Keratinocyte (primary cell): ENCODE results near the gene DLG4. TPM values are rescaled to one million over a fixed set of nuclear protein-coding genes. Genes with fewer than 3 reads are reported as not detected.
A peak's percentile ranks its signal among the peaks of the same experiment; 100 is the strongest.

ENCODE experiments used
- DNase-seq: peaks from one replicate; pipeline ENCODE4 v3.0.0-alpha.2; 2011; ENCODE audit warnings: low read depth, missing footprints, low spot score
- FAIRE-seq: peaks from 2 replicates; lab custom pipeline; 2011; peaks lifted over from hg19 to GRCh38; lab: Jason Lieb, UNC
- H2AFZ ChIP-seq: 2 replicates; pipeline ENCODE4 v1.6.0; 2012; ENCODE audit warnings: low read length, control low read depth, inconsistent platforms; ENCODE audit not compliant: control insufficient read depth
- H3K27ac ChIP-seq: 2 replicates; pipeline ENCODE4 v1.5.1; 2011; ENCODE audit warnings: low read length; ENCODE audit not compliant: control insufficient read depth, insufficient read depth
- H3K27me3 ChIP-seq: 3 replicates; pipeline ENCODE4 v1.6.0; 2011; ENCODE audit warnings: low read length; ENCODE audit not compliant: control insufficient read depth, insufficient read depth; ENCODE audit errors: extremely low read depth
- H3K36me3 ChIP-seq, 2 experiments: 2 replicates in 1 of 2; 3 replicates in 1 of 2; pipeline ENCODE4 v1.5.1; 2011; ENCODE audit warnings: low read length in 2 of 2, mild to moderate bottlenecking in 1 of 2; ENCODE audit not compliant: control insufficient read depth in 2 of 2, insufficient read depth in 2 of 2; ENCODE audit errors: extremely low read depth in 1 of 2
- H3K4me1 ChIP-seq: 3 replicates; pipeline ENCODE4 v1.5.1; 2011; ENCODE audit warnings: low read length; ENCODE audit not compliant: control insufficient read depth, insufficient read depth; ENCODE audit errors: extremely low read depth
- H3K4me2 ChIP-seq: 3 replicates; pipeline ENCODE4 v1.6.0; 2011; ENCODE audit warnings: low read depth, low read length; ENCODE audit not compliant: control insufficient read depth, insufficient read depth; ENCODE audit errors: extremely low read depth
- H3K4me3 ChIP-seq, 3 experiments: fragments of 200-600 bp in 1 of 3; sonication (generic) in 1 of 3; 2 replicates in 2 of 3; 3 replicates in 1 of 3; pipeline ENCODE4 v1.5.1; 2011 to 2016; ENCODE audit warnings: low read length in 3 of 3, mild to moderate bottlenecking in 3 of 3, control low read depth in 2 of 3, inconsistent platforms in 1 of 3, low read depth in 1 of 3, mixed read lengths in 1 of 3, mixed run types in 1 of 3, moderate library complexity in 1 of 3; ENCODE audit not compliant: control insufficient read depth in 2 of 3, insufficient read depth in 2 of 3; ENCODE audit errors: extremely low read depth in 1 of 3
- H3K79me2 ChIP-seq: 2 replicates; pipeline ENCODE4 v1.6.0; 2012; ENCODE audit warnings: low read length; ENCODE audit not compliant: control insufficient read depth, insufficient read depth
- H3K9ac ChIP-seq: 3 replicates; pipeline ENCODE4 v1.6.0; 2011; ENCODE audit warnings: low read length; ENCODE audit not compliant: control insufficient read depth, insufficient read depth; ENCODE audit errors: extremely low read depth
- H3K9me1 ChIP-seq: 3 replicates; pipeline ENCODE4 v1.6.0; 2011; ENCODE audit warnings: low read length; ENCODE audit not compliant: control insufficient read depth, insufficient read depth; ENCODE audit errors: extremely low read depth
- H3K9me3 ChIP-seq: 2 replicates; pipeline ENCODE4 v1.5.1; 2012; ENCODE audit warnings: low read depth, low read length; ENCODE audit not compliant: control insufficient read depth
- H4K20me1 ChIP-seq: 3 replicates; pipeline ENCODE4 v1.6.0; 2011; ENCODE audit warnings: low read length; ENCODE audit not compliant: control insufficient read depth, insufficient read depth; ENCODE audit errors: extremely low read depth
- CTCF ChIP-seq, 3 experiments: IDR thresholded peaks in 1 of 3; conservative IDR thresholded peaks in 1 of 3; optimal IDR thresholded peaks in 1 of 3; 2 replicates in 2 of 3; 3 replicates in 1 of 3; pipeline versions ENCODE3 to v1.5.1; 2011; ENCODE audit warnings: low read length in 3 of 3, mild to moderate bottlenecking in 3 of 3, moderate library complexity in 2 of 3, control low read depth in 1 of 3, inconsistent platforms in 1 of 3; ENCODE audit not compliant: insufficient read depth in 2 of 3; ENCODE audit errors: extremely low read depth in 1 of 3
- EZH2 ChIP-seq: IDR thresholded peaks from one replicate; pipeline ENCODE4 v1.6.1; 2012; ENCODE audit warnings: inconsistent platforms, mild to moderate bottlenecking, low read length, moderate library complexity
- dilution Hi-C: fragments of 300-500 bp; cut with MboI; formaldehyde crosslinking; loops from one replicate; pipeline ENCODE4 v1.7.0; 2020; ENCODE audit warnings: low sequenced_read_pairs; ENCODE audit not compliant: extremely low pct_ligation_motif_present
- polyA plus RNA-seq, 5 experiments: library from polyadenylated mRNA; depleted of rRNA in 3 of 5; stranded (reverse) in 3 of 5; stranded (forward) in 1 of 5; unstranded in 1 of 5; fragments of >200 nt; gene quantifications; 1 replicate in 1 of 5; 2 replicates in 3 of 5; 3 replicates in 1 of 5; pipeline versions ENCODE4 v1.2.1 to v1.2.3, GENCODE V29; 2011 to 2012; ENCODE audit warnings: missing spikeins in 2 of 5, low read depth in 1 of 5, low replicate concordance in 1 of 5

Gene DLG4
- polyA plus RNA-seq, 1 donor (not counting 4 experiments of a cell fraction or from before 2014, with no cell fraction given), result 4.5 TPM

GRCh38 chr17:7218758-7219157, 878 bp downstream of the DLG4 start:
- H3K9ac ChIP-seq, result no peak overlapping the region
- H3K4me1 ChIP-seq, result peaks cover 42% of the 10 kb centered on the region
- no peak overlapping the region for H2AFZ ChIP-seq
- H3K79me2 ChIP-seq, result peaks cover 14% of the 10 kb centered on the region
- FAIRE-seq (no peak), DNase-seq (no peak)
- no peaks in the 10 kb centered on the region for H3K9me3 ChIP-seq
- no peak for TF ChIP-seq CTCF (optimal IDR thresholded peaks at IDR 0.05 in 1 of 3, IDR thresholded peaks at IDR 0.05 in 1 of 3, conservative IDR thresholded peaks at IDR 0.05 in 1 of 3; ENCODE audit: extremely low read depth in 1 of 3, insufficient read depth in 2 of 3, low read length in 3 of 3)
- TF ChIP-seq EZH2, result no peak
- dilution Hi-C loops, result no loop called here
- H3K36me3 ChIP-seq, result peaks cover 22 to 25% of the 10 kb centered on the region in 2 experiments
- H3K27ac ChIP-seq, result no peak overlapping the region
- H4K20me1 ChIP-seq, result peaks cover 8% of the 10 kb centered on the region
- no peaks in the 10 kb centered on the region for H3K27me3 ChIP-seq
- no peak overlapping the region for H3K4me3 ChIP-seq
- no peaks in the 10 kb centered on the region for H3K9me1 ChIP-seq
- no peak overlapping the region for H3K4me2 ChIP-seq

GRCh38 chr17:7218166-7218565, 1.5 kb downstream of the DLG4 start:
- dilution Hi-C loops, result no loop called here
- H3K79me2 ChIP-seq, result peaks cover 14% of the 10 kb centered on the region
- H3K9ac ChIP-seq, result no peak overlapping the region
- no peak overlapping the region for H3K27ac ChIP-seq
- no peak for FAIRE-seq
- peaks cover 42% of the 10 kb centered on the region for H3K4me1 ChIP-seq
- H3K9me3 ChIP-seq, result no peaks in the 10 kb centered on the region
- H4K20me1 ChIP-seq, result peaks cover 8% of the 10 kb centered on the region
- peaks cover 17 to 22% of the 10 kb centered on the region in 2 experiments for H3K36me3 ChIP-seq
- H3K4me2 ChIP-seq, result peak overlapping the region; percentile 62
- no peaks in the 10 kb centered on the region for H3K9me1 ChIP-seq
- H3K4me3 ChIP-seq, result no peak overlapping the region
- TF ChIP-seq EZH2 (no peak), CTCF (optimal IDR thresholded peaks at IDR 0.05 in 1 of 3, IDR thresholded peaks at IDR 0.05 in 1 of 3, conservative IDR thresholded peaks at IDR 0.05 in 1 of 3; ENCODE audit: extremely low read depth in 1 of 3, insufficient read depth in 2 of 3, low read length in 3 of 3) (no peak)
- no peaks in the 10 kb centered on the region for H3K27me3 ChIP-seq
- H2AFZ ChIP-seq, result no peak overlapping the region
- DNase-seq, result no peak
